ENCODE results near the gene EHD4.

GRCh38 chr15:41862515-41863116 lies 109.7 kb downstream of the EHD4 start:
- TF ChIP-seq CTCF (IDR thresholded peaks at IDR 0.05) (no peak), POLR2A (IDR thresholded peaks at IDR 0.05) (no peak)

All from ovary (tissue), 3 donors.